AG04449 (cell line): ENCODE data around the gene LRRC75B.
"Not testable (repeated sequence)": the region's sequence is repeated elsewhere in the genome, so short reads cannot be mapped to it uniquely, and the experiment has no call there.

Experiments
- CTCF ChIA-PET: fragments of 350-600 bp; formaldehyde crosslinking; extraction: SDS; loops from one replicate; lab custom pipeline; 2021; ENCODE audit warnings: antibody characterized with exemption; lab: Yijun Ruan, JAX
- POLR2A ChIA-PET: fragments of 400-600, 350-600 bp; formaldehyde crosslinking; extraction: SDS; loops from one replicate; lab custom pipeline; 2020; ENCODE audit warnings: antibody characterized with exemption, inconsistent platforms; lab: Yijun Ruan, JAX
- DNase-seq: peaks from one replicate; pipeline ENCODE4 v3.0.0-alpha.2; 2010; ENCODE audit warnings: low read depth, low spot score
- H3K4me3 ChIP-seq: 2 replicates; pipeline ENCODE4 v1.5.1; 2011; ENCODE audit warnings: low read depth, mild to moderate bottlenecking, control low read depth, low read length
- CTCF ChIP-seq: IDR thresholded peaks from one replicate; pipeline ENCODE4 v1.5.1; 2011; ENCODE audit warnings: mild to moderate bottlenecking, moderate library complexity, low read length, control low read depth, inconsistent platforms; ENCODE audit not compliant: insufficient read depth; ENCODE audit errors: missing control alignments

LRRC75B gene

GRCh38 chr22:24609888-24610287, 17.0 kb upstream of the LRRC75B start:
- DNase-seq, H3K4me3 ChIP-seq, POLR2A ChIA-PET, CTCF ChIA-PET: not testable (repeated sequence)

GRCh38 chr22:24608327-24608726, 15.5 kb upstream of the LRRC75B start:
- POLR2A ChIA-PET, H3K4me3 ChIP-seq, CTCF ChIA-PET, DNase-seq: not testable (repeated sequence)

GRCh38 chr22:24607429-24607983, 14.6 kb upstream of the LRRC75B start:
- H3K4me3 ChIP-seq, POLR2A ChIA-PET, CTCF ChIA-PET, DNase-seq: not testable (repeated sequence)

- CTCF ChIA-PET, DNase-seq, H3K4me3 ChIP-seq, POLR2A ChIA-PET: not testable (repeated sequence)
These were observed 13.5 kb upstream of the LRRC75B start for GRCh38 chr22:24606340-24606739.

GRCh38 chr22:24603770-24604629, 11.1 kb upstream of the LRRC75B start:
- H3K4me3 ChIP-seq, CTCF ChIA-PET, DNase-seq, POLR2A ChIA-PET: not testable (repeated sequence)

GRCh38 chr22:24602847-24603769, 10.2 kb upstream of the LRRC75B start, which contains the start of gene GGT1:
Gene GGT1 (plus strand): TSS chr22:24603193. CDS start chr22:24611082, 7,889 bp downstream.
- DNase-seq, POLR2A ChIA-PET, CTCF ChIA-PET, H3K4me3 ChIP-seq: not testable (repeated sequence)

- H3K4me3 ChIP-seq, POLR2A ChIA-PET, DNase-seq, CTCF ChIA-PET: not testable (repeated sequence)
These were observed 9.4 kb upstream of the LRRC75B start for GRCh38 chr22:24602105-24602749.

- CTCF ChIA-PET = no interaction called here
These were observed 8.6 kb upstream of the LRRC75B start for GRCh38 chr22:24601217-24602104.

GRCh38 chr22:24599958-24600715, 7.3 kb upstream of the LRRC75B start:
- DNase-seq, H3K4me3 ChIP-seq, POLR2A ChIA-PET: not testable (repeated sequence)
- CTCF ChIA-PET = interaction anchor here (0.6 kb wide), 1 partner anchor 1720 kb away, joined by 3 read pairs; no protein-coding TSS in a partner anchor

More at GRCh38 chr22:24601217-24602104, 8.6 kb upstream of the LRRC75B start:
- no peak for TF ChIP-seq CTCF
- POLR2A ChIA-PET = no interaction called here
- H3K4me3 ChIP-seq = no peak overlapping the region
- DNase-seq = no peak
